Measurements from ENCODE around the gene HBEGF.

The HBEGF gene

GRCh38 chr5:140299056-140299455 is 47.3 kb downstream of the HBEGF start:
- TF ChIP-seq, protein P1, sequence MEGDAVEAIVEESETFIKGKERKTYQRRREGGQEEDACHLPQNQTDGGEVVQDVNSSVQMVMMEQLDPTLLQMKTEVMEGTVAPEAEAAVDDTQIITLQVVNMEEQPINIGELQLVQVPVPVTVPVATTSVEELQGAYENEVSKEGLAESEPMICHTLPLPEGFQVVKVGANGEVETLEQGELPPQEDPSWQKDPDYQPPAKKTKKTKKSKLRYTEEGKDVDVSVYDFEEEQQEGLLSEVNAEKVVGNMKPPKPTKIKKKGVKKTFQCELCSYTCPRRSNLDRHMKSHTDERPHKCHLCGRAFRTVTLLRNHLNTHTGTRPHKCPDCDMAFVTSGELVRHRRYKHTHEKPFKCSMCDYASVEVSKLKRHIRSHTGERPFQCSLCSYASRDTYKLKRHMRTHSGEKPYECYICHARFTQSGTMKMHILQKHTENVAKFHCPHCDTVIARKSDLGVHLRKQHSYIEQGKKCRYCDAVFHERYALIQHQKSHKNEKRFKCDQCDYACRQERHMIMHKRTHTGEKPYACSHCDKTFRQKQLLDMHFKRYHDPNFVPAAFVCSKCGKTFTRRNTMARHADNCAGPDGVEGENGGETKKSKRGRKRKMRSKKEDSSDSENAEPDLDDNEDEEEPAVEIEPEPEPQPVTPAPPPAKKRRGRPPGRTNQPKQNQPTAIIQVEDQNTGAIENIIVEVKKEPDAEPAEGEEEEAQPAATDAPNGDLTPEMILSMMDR (IDR thresholded peaks at IDR 0.05), result no peak

- TF ChIP-seq, protein P1 (IDR thresholded peaks at IDR 0.05), result no peak
Measured at GRCh38 chr5:140298183-140298601, 48.2 kb downstream of the HBEGF start.

DNA sequence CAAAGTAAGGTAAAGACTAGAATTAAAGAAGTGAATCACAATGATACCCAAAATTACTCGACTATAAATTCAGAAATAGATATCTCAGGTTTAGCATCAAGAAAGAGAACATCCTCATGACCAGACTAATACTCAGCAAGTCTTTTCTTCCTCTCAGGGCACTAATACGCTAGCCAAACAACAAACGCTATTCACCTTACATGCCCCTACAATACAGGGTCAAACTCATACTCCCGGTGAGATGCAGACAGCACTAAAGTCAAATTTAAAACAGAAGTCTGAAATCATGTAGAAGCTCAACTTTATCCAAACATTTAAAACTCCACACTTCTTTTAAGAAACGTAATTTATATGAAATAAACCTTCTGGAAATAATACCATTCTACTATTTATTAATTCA is 49.1 kb downstream of the HBEGF start:
- TF ChIP-seq, protein P1 (IDR thresholded peaks at IDR 0.05), result no peak

GRCh38 chr5:140296289-140296688 is 50.1 kb downstream of the HBEGF start:
- TF ChIP-seq, protein P1 (IDR thresholded peaks at IDR 0.05), result no peak

DNA sequence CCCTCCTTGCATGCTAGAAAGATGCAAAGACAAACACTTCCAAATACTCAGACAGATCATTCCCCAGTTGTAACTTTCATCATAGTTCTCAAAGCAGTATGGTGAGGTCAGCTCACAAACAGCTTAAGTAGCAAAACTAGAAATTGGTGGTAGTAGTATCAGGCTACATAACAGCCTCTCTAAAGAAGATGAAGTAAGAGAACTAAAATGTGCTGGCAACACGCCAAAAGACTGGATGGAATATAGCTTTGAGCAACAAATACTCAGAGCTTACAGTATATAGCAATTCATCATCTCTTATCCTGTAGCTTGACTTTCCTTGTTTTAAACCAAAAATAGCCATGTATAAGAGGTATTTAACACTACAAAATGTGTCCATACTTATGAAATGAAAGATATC is 51.0 kb downstream of the HBEGF start:
- TF ChIP-seq, protein P1 (IDR thresholded peaks at IDR 0.05), result no peak

- TF ChIP-seq, protein P1 (IDR thresholded peaks at IDR 0.05), result no peak
Measured at GRCh38 chr5:140294753-140295152, 51.6 kb downstream of the HBEGF start.

DNA sequence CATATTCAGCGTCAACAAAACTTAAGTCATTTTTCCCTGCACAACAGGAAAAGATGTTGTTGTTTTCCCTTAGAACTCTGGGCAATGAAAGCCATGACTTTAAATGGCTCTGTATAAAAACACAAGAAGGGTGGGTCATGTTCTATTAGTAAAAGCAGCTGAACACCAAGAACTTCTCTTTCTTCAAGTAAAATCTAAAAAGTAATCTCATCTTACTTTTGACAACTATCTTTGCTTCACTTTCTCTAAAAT is 52.6 kb downstream of the HBEGF start:
- TF ChIP-seq, protein P1 (IDR thresholded peaks at IDR 0.05), result no peak

- TF ChIP-seq, protein P1 (IDR thresholded peaks at IDR 0.05), result no peak
Measured at GRCh38 chr5:140293091-140293848, 53.1 kb downstream of the HBEGF start.

Measured in LNCAP (cell line).